Transverse colon (tissue), 4 donors: ENCODE measurements around the gene OPTC. TPM values are rescaled to one million over a fixed set of nuclear protein-coding genes. Genes with fewer than 3 reads are reported as not detected.

Experiments used
- DNase-seq: peaks from one replicate; pipeline ENCODE4 v3.0.0-alpha.2; 2019
- H3K27ac ChIP-seq, 4 donors: fragments of 200-600 bp; sonication (generic); 2 replicates each; pipeline ENCODE4 v1.5.1; 2016 to 2018; ENCODE audit warnings: inconsistent platforms in 4 of 4
- H3K27me3 ChIP-seq: fragments of 200-600 bp; sonication (generic); 2 replicates; pipeline ENCODE4 v1.5.1; 2017; ENCODE audit warnings: inconsistent platforms
- H3K36me3 ChIP-seq, 4 donors: fragments of 200-600 bp; sonication (generic); 2 replicates each; pipeline ENCODE4 v1.5.1; 2017 to 2019; ENCODE audit warnings: inconsistent platforms in 4 of 4
- H3K4me1 ChIP-seq, 4 donors: fragments of 200-600 bp; sonication (generic); 2 replicates each; pipeline ENCODE4 v1.5.1; 2017 to 2020; ENCODE audit warnings: inconsistent platforms in 4 of 4
- H3K4me3 ChIP-seq, 4 donors: fragments of 200-600 bp; sonication (generic); 1 replicate in 1 of 4; 2 replicates in 3 of 4; pipeline versions ENCODE4 v1.5.1 to v1.6.1; 2017 to 2019; ENCODE audit warnings: inconsistent platforms in 4 of 4
- H3K9me3 ChIP-seq, 2 donors: fragments of 200-600 bp; sonication (generic); 2 replicates each; pipeline ENCODE4 v1.5.1; 2017 to 2019; ENCODE audit warnings: inconsistent platforms in 2 of 2
- CTCF ChIP-seq, 5 experiments: fragments of 200-600 bp in 3 of 5; fragments of 450-650 bp in 2 of 5; sonication (generic) in 3 of 5; IDR thresholded peaks; 1 replicate in 2 of 5; 2 replicates in 3 of 5; pipeline ENCODE4 v1.5.1; 2016 to 2017; ENCODE audit warnings: antibody characterized with exemption in 5 of 5, inconsistent platforms in 3 of 5, mild to moderate bottlenecking in 2 of 5, moderate library complexity in 1 of 5
- EP300 ChIP-seq: sonication (generic); formaldehyde crosslinking; IDR thresholded peaks from one replicate; pipeline ENCODE4 v1.6.1; 2017; ENCODE audit warnings: antibody characterized with exemption, low read depth
- POLR2A ChIP-seq: fragments of 450-650 bp; IDR thresholded peaks from one replicate; pipeline ENCODE4 v1.6.1; 2016; ENCODE audit warnings: antibody characterized with exemption, mild to moderate bottlenecking, moderate library complexity
- POLR2AphosphoS5 ChIP-seq, 3 donors: sonication (generic); formaldehyde crosslinking; IDR thresholded peaks; one replicate each; pipeline ENCODE4 v1.6.1; 2016; ENCODE audit warnings: antibody characterized with exemption in 3 of 3
- WGBS, 2 donors: methylation state at CpG; one replicate each; pipeline ENCODE4 v1.1.5; 2018; ENCODE audit warnings: low coverage in 1 of 2; 5-methylcytosine and 5-hydroxymethylcytosine counted together
- in situ Hi-C, 4 donors: fragments of 200-750 bp; cut with MboI; loops; one replicate each; pipeline versions ENCODE4 v1.15.0 to v1.15.1; 2017; ENCODE audit warnings: low sequenced_read_pairs in 3 of 4, low pct_ligation_motif_present in 1 of 4, low pct_unique_long_range_greater_than_20kb in 1 of 4
- intact Hi-C: fragments of 100-400 bp; cut with DNase I; formaldehyde crosslinking; loops from one replicate; pipeline ENCODE4 v1.15.1; 2023; ENCODE audit warnings: low total_unique reads
- total RNA-seq, 4 donors: library from RNA; depleted of rRNA; stranded (reverse); fragments of >200 nt; gene quantifications; one replicate each; pipeline ENCODE4 v1.1.0, GENCODE V29; 2016

OPTC gene
- total RNA-seq, 4 donors from 2014 or later = not detected

GRCh38 chr1:203468326-203468725 is 25.6 kb upstream of the OPTC start:
- intact Hi-C loops = no loop called here
- H3K27me3 ChIP-seq = no peaks in the 10 kb centered on the region
- H3K27ac ChIP-seq = peak overlapping the region in 1 of 4 donors; percentile 87
- DNase-seq = no peak
- H3K4me3 ChIP-seq = no peak overlapping the region
- H3K36me3 ChIP-seq = no peaks in the 10 kb centered on the region
- 86 to 100% methylated on average over 1 to 2 of the region's 2 CpGs for WGBS, 2 donors
- no peaks in the 10 kb centered on the region for H3K9me3 ChIP-seq
- in situ Hi-C loops = loop anchor here in 1 of 4 donors (25.0 kb wide), 1 partner anchor 106 kb away; the partner anchor contains the start of gene FMOD
- H3K4me1 ChIP-seq = peaks cover 17 to 38% (median 32%) of the 10 kb centered on the region in 4 donors
- TF ChIP-seq EP300 (no peak), POLR2A (no peak), POLR2AphosphoS5 (IDR thresholded peaks at IDR 0.05) (no peak), CTCF (IDR thresholded peaks at IDR 0.05) (no peak)

DNA sequence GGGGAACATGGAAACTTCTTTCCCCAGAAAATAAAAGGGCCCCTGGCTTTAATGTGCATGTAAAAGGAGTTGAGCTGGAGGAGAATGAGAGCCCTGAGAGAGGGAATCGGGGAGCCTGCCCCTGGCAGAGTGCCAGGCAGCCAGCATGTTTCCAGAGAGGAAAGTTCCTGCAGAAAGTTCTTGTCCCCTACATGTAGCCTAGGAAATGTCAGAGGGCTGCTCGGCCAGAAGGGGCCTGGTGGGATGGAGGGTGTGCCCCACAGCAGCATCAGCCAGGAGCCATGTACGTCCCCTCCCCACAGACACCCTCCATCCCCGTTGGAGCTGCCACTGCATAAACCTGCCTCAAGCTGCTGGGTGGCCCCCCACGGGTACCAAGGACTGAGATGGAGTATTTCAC is 23.7 kb upstream of the OPTC start:
- DNase-seq = no peak
- 56% methylated on average over 5 of the region's 5 CpGs; no CpG with 5 or more reads in 1 of the 2 donors for WGBS, 2 donors
- Histone ChIP-seq H3K9me3 (no peaks in the 10 kb centered on the region), H3K27ac (no peak overlapping the region), H3K27me3 (no peaks in the 10 kb centered on the region), H3K4me3 (no peak overlapping the region), H3K36me3 (no peaks in the 10 kb centered on the region), H3K4me1 (peaks cover 11 to 28% (median 20%) of the 10 kb centered on the region in 4 donors)
- TF ChIP-seq EP300 = no peak
- in situ Hi-C loops (loop anchor here in 1 of 4 donors (25.0 kb wide), 1 partner anchor 108 kb away; the partner anchor contains the start of gene FMOD), intact Hi-C loops (no loop called here)

DNA sequence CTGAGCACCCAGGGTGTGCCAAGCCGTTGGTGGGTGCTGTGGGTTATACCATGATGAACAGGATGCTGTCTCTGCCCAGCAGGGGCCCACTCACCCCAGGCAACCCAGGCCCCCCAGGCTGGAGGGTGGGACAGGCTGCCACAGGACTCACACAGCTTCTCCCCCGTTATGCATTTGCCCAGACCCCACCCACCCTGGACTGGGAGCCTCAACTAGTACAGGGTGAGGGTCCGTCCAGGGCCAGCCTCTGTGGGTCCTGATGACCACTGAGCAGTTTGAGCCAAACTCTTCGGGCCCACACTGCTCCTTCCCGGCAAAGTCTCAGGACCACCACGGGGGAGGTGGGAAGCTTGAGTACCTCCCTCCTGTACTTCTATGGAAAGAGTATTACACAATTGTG is 22.1 kb upstream of the OPTC start:
- Histone ChIP-seq H3K9me3 (no peaks in the 10 kb centered on the region), H3K27ac (no peak overlapping the region), H3K4me1 (peaks cover 0 to 14% (median 7%) of the 10 kb centered on the region in 4 donors), H3K4me3 (no peak overlapping the region), H3K36me3 (no peaks in the 10 kb centered on the region), H3K27me3 (no peaks in the 10 kb centered on the region)
- DNase-seq = no peak
- intact Hi-C loops = no loop called here
- no peak for TF ChIP-seq CTCF (IDR thresholded peaks at IDR 0.05)
- TF ChIP-seq POLR2A = no peak
- TF ChIP-seq EP300 = no peak
- no peak for TF ChIP-seq POLR2AphosphoS5 (IDR thresholded peaks at IDR 0.05)
- WGBS, 2 donors = 86% methylated on average over 6 of the region's 6 CpGs; no CpG with 5 or more reads in 1 of the 2 donors
- in situ Hi-C loops = loop anchor here in 1 of 4 donors (25.0 kb wide), 1 partner anchor 110 kb away; the partner anchor contains the start of gene FMOD

DNA sequence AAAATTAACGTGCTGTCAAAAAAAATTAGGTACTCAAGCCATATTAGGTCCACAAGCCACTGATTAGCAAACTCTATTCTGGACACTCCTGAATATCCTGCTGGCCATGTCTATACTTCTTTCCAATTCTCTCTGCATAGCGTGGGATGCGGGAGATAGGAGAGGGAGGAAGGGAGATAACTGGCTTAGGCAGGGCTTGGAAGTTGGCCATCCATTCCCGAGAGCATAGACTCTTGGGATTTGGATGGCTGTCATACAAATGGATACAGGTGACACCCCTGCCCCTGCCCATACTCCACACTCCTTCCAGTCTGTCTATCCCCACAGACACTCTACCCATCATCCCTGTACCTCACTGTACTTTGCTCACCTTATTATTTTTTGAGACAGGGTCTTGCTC is 20.7 kb upstream of the OPTC start:
- no peak for TF ChIP-seq POLR2AphosphoS5 (IDR thresholded peaks at IDR 0.05)
- TF ChIP-seq POLR2A = no peak
- TF ChIP-seq EP300 = no peak
- TF ChIP-seq CTCF (IDR thresholded peaks at IDR 0.05) = no peak
- H3K27me3 ChIP-seq = no peaks in the 10 kb centered on the region
- 71 to 82% methylated on average over 1 to 4 of the region's 4 CpGs for WGBS, 2 donors
- in situ Hi-C loops (loop anchor here in 1 of 4 donors (25.0 kb wide), 1 partner anchor 111 kb away; the partner anchor contains the start of gene FMOD), intact Hi-C loops (no loop called here)
- no peak for DNase-seq
- H3K9me3 ChIP-seq = no peaks in the 10 kb centered on the region
- no peak overlapping the region for H3K4me3 ChIP-seq
- peaks cover 0 to 8% (median 5%) of the 10 kb centered on the region in 4 donors for H3K4me1 ChIP-seq
- no peaks in the 10 kb centered on the region for H3K36me3 ChIP-seq
- no peak overlapping the region for H3K27ac ChIP-seq
